SK-N-SH (cell line): ENCODE data around the gene PROK2. TPM values are rescaled to one million over a fixed set of nuclear protein-coding genes. Genes with fewer than 3 reads are reported as not detected.

ENCODE experiments used
- CTCF ChIA-PET: fragments of 300-600, 350-600 bp; formaldehyde crosslinking; extraction: SDS; loops from one replicate; lab custom pipeline; 2021; lab: Yijun Ruan, JAX
- POLR2A ChIA-PET: fragments of 350-600 bp; sonication (Branson Sonifier 250); formaldehyde crosslinking; extraction: SDS; loops from one replicate; lab custom pipeline; 2020; ENCODE audit warnings: antibody characterized with exemption, inconsistent platforms; lab: Yijun Ruan, JAX
- DNase-seq: peaks from one replicate; pipeline ENCODE4 v3.0.0; 2012
- H2AFZ ChIP-seq: fragments of 200-600 bp; sonication (generic); 2 replicates; pipeline ENCODE4 v1.8.1; 2016; ENCODE audit warnings: antibody characterized with exemption, mild to moderate bottlenecking, low read depth
- H3F3A ChIP-seq: fragments of 200-600 bp; sonication (generic); replicated peaks from 2 replicates; pipeline ENCODE3; 2016; ENCODE audit warnings: antibody characterized with exemption, mild to moderate bottlenecking; ENCODE audit not compliant: insufficient read depth
- H3K27ac ChIP-seq, 2 experiments: fragments of 200-500 bp in 1 of 2; fragments of 200-600 bp in 1 of 2; sonication (Bioruptor generic) in 1 of 2; sonication (generic), shearing (Covaris generic) in 1 of 2; 2 replicates each; pipeline versions ENCODE4 v1.5.1 to v1.6.1; 2014 to 2016; ENCODE audit warnings: low read depth in 2 of 2, inconsistent platforms in 1 of 2, low read length in 1 of 2, mild to moderate bottlenecking in 1 of 2, mixed read lengths in 1 of 2
- H3K27me3 ChIP-seq: fragments of 200-600 bp; sonication (generic), shearing (Covaris generic); 2 replicates; pipeline ENCODE4 v1.6.1; 2016; ENCODE audit warnings: mixed run types; ENCODE audit not compliant: insufficient read depth
- H3K36me3 ChIP-seq, 2 experiments: fragments of 200-500 bp in 1 of 2; fragments of 200-600 bp in 1 of 2; sonication (Bioruptor generic) in 1 of 2; sonication (generic) in 1 of 2; replicated peaks in 1 of 2; 2 replicates each; pipeline versions ENCODE3 to v1.5.1; 2014 to 2016; ENCODE audit warnings: low read length in 1 of 2, mild to moderate bottlenecking in 1 of 2; ENCODE audit not compliant: insufficient read depth in 2 of 2, control insufficient read depth in 1 of 2
- H3K4me1 ChIP-seq, 2 experiments: fragments of 200-500 bp in 1 of 2; fragments of 200-600 bp in 1 of 2; sonication (Bioruptor generic) in 1 of 2; sonication (generic), shearing (Covaris generic) in 1 of 2; 2 replicates each; pipeline versions ENCODE4 v1.5.1 to v1.6.1; 2014 to 2016; ENCODE audit warnings: low read depth in 1 of 2, low read length in 1 of 2, mixed run types in 1 of 2; ENCODE audit not compliant: insufficient read depth in 2 of 2, control insufficient read depth in 1 of 2
- H3K4me2 ChIP-seq: fragments of 200-600 bp; sonication (generic), shearing (Covaris generic); 2 replicates; pipeline ENCODE4 v1.6.1; 2017; ENCODE audit warnings: mixed run types
- H3K4me3 ChIP-seq, 2 experiments: fragments of 200-500 bp in 1 of 2; fragments of 200-600 bp in 1 of 2; sonication (Bioruptor generic) in 1 of 2; sonication (generic), shearing (Covaris generic) in 1 of 2; 2 replicates each; pipeline versions ENCODE4 v1.5.1 to v1.8.1; 2014 to 2016; ENCODE audit warnings: low read depth in 2 of 2, inconsistent platforms in 1 of 2, low read length in 1 of 2, mild to moderate bottlenecking in 1 of 2, mixed read lengths in 1 of 2, moderate library complexity in 1 of 2
- H3K79me2 ChIP-seq: fragments of 200-600 bp; sonication (generic); 2 replicates; pipeline ENCODE4 v1.8.1; 2017; ENCODE audit warnings: mild to moderate bottlenecking; ENCODE audit not compliant: insufficient read depth
- H3K9ac ChIP-seq: fragments of 200-600 bp; sonication (generic); 2 replicates; pipeline ENCODE4 v1.6.1; 2017; ENCODE audit warnings: mixed run types
- H3K9me2 ChIP-seq: fragments of 200-600 bp; sonication (generic); 2 replicates; pipeline ENCODE4 v1.6.1; 2017; ENCODE audit warnings: mixed run types
- H3K9me3 ChIP-seq: fragments of 200-600 bp; sonication (generic); 2 replicates; pipeline ENCODE4 v1.6.1; 2017; ENCODE audit warnings: mixed run types, mild to moderate bottlenecking, moderate library complexity
- H4K20me1 ChIP-seq: fragments of 200-600 bp; sonication (generic); 2 replicates; pipeline ENCODE4 v1.6.1; 2017; ENCODE audit warnings: mild to moderate bottlenecking, mixed run types; ENCODE audit not compliant: insufficient read depth
- ELF1 ChIP-seq: IDR thresholded peaks from 2 replicates; pipeline ENCODE4 v1.4.0; 2012
- EP300 ChIP-seq, 2 experiments: IDR thresholded peaks; 2 replicates each; pipeline versions ENCODE4 v1.4.0 to v1.6.1; 2012; ENCODE audit warnings: borderline replicate concordance in 1 of 2, low read depth in 1 of 2, low read length in 1 of 2
- FOXJ3 ChIP-seq: sonication (generic); formaldehyde crosslinking; IDR thresholded peaks from 2 replicates; pipeline ENCODE4 v1.5.1; 2020; ENCODE audit warnings: mild to moderate bottlenecking, missing genetic modification reagents
- MEF2A ChIP-seq: IDR thresholded peaks from 2 replicates; pipeline ENCODE4 v1.4.0; 2012; ENCODE audit warnings: low read depth, borderline replicate concordance
- MXI1 ChIP-seq: IDR thresholded peaks from 2 replicates; pipeline ENCODE4 v1.6.1; 2012; ENCODE audit warnings: mild to moderate bottlenecking, low read depth, low read length, improper control_type of control experiment
- NRF1 ChIP-seq: IDR thresholded peaks from 2 replicates; pipeline ENCODE4 v1.6.1; 2012; ENCODE audit warnings: low read depth, mild to moderate bottlenecking, low read length
- POLR2AphosphoS5 ChIP-seq: IDR thresholded peaks from 2 replicates; pipeline ENCODE4 v1.6.1; 2012; ENCODE audit warnings: low read depth, low read length
- RCOR1 ChIP-seq: fragments of 150-350 bp; IDR thresholded peaks from 2 replicates; pipeline ENCODE4 v1.6.1; 2017; ENCODE audit warnings: antibody characterized with exemption, low read length
- REST ChIP-seq: IDR thresholded peaks from 2 replicates; pipeline ENCODE4 v1.6.1; 2012; ENCODE audit warnings: mild to moderate bottlenecking, low read depth, low read length, moderate library complexity
- SIN3A ChIP-seq: IDR thresholded peaks from 2 replicates; pipeline ENCODE4 v1.6.1; 2012; ENCODE audit warnings: low read depth, mild to moderate bottlenecking, low read length, moderate library complexity, borderline replicate concordance
- SMC3 ChIP-seq: IDR thresholded peaks from 2 replicates; pipeline ENCODE4 v1.6.1; 2012; ENCODE audit warnings: low read depth, low read length, improper control_type of control experiment
- TAF1 ChIP-seq: IDR thresholded peaks from 2 replicates; pipeline ENCODE4 v1.6.1; 2012; ENCODE audit warnings: low read depth, mild to moderate bottlenecking, low read length, moderate library complexity, borderline replicate concordance
- TCF12 ChIP-seq: IDR thresholded peaks from 2 replicates; pipeline ENCODE4 v1.4.0; 2012
- YY1 ChIP-seq: IDR thresholded peaks from 2 replicates; pipeline ENCODE4 v1.4.0; 2012; ENCODE audit warnings: low read depth, mild to moderate bottlenecking
- WGBS: methylation state at CpG from one replicate; pipeline ENCODE4 v1.1.6; 2017; ENCODE audit warnings: low lambda C conversion rate; 5-methylcytosine and 5-hydroxymethylcytosine counted together
- polyA plus RNA-seq, 3 experiments: library from polyadenylated mRNA; depleted of rRNA; stranded (reverse); fragments of >200 nt; gene quantifications; 2 replicates each; pipeline ENCODE4 v1.2.3, GENCODE V29; 2012
- TF ChIP-seq, protein P1 (sequence below): IDR thresholded peaks from 2 replicates; pipeline ENCODE4; 2012
- TF ChIP-seq, protein P2 (sequence below): fragments of 150-350 bp; IDR thresholded peaks from 2 replicates; pipeline ENCODE4 v1.6.1; 2017; ENCODE audit warnings: antibody characterized with exemption, low read length, low read depth, borderline replicate concordance

Gene PROK2
- polyA plus RNA-seq, 1 of the 3 experiments (the other 2 are of a cell fraction) = not detected

DNA sequence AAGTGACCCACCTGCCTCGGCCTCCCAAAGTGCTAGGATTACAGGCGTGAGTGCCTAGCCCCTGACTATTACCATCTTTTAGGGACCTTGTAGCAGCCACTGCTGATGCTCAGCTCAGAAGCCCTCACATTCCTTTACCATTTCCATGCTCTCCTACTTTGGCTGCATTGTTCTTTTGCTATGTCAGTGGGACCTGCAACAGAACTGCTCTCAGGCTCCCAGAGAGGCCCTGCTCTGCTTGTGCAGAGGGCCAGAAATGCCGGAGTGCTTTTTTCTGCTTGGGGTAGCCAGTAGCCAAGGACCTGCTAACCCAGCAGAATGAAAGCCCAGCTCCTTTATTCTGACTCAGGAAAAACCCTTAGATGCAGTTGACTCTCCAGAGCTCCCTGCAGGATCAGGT, 18.3 kb upstream of the PROK2 start:
- H3K79me2 ChIP-seq = no peaks in the 10 kb centered on the region
- H3K27me3 ChIP-seq = no peaks in the 10 kb centered on the region
- ChIA-PET POLR2A (no interaction called here), CTCF (interaction anchor here (1.1 kb wide), 1 partner anchor 10 kb away, joined by 3 read pairs; no protein-coding TSS in a partner anchor)
- no peaks in the 10 kb centered on the region for H4K20me1 ChIP-seq
- no peaks in the 10 kb centered on the region for H3K36me3 ChIP-seq
- H3K9ac ChIP-seq = no peak overlapping the region
- no peak overlapping the region for H2AFZ ChIP-seq
- no peaks in the 10 kb centered on the region for H3K9me3 ChIP-seq
- no peak overlapping the region for H3K4me3 ChIP-seq
- H3K4me2 ChIP-seq = no peak overlapping the region
- H3K9me2 ChIP-seq = no peaks in the 10 kb centered on the region
- no peak for DNase-seq
- no peak overlapping the region for H3K27ac ChIP-seq
- H3K4me1 ChIP-seq = no peaks in the 10 kb centered on the region
- H3F3A ChIP-seq = no peaks in the 10 kb centered on the region
- WGBS = 54% methylated on average over 3 of the region's 3 CpGs
- TF ChIP-seq YY1 (no peak), TAF1 (no peak), SIN3A (no peak), MXI1 (no peak), TCF12 (no peak), EP300 (IDR thresholded peaks at IDR 0.05; ENCODE audit: borderline replicate concordance in 1 of 2, low read depth in 1 of 2, low read length in 1 of 2) (no peak), POLR2AphosphoS5 (no peak), FOXJ3 (CRISPR knock-in tag) (no peak), ELF1 (no peak), SMC3 (no peak), MEF2A (no peak), REST (no peak), RCOR1 (no peak), NRF1 (no peak)
- TF ChIP-seq, protein P1, sequence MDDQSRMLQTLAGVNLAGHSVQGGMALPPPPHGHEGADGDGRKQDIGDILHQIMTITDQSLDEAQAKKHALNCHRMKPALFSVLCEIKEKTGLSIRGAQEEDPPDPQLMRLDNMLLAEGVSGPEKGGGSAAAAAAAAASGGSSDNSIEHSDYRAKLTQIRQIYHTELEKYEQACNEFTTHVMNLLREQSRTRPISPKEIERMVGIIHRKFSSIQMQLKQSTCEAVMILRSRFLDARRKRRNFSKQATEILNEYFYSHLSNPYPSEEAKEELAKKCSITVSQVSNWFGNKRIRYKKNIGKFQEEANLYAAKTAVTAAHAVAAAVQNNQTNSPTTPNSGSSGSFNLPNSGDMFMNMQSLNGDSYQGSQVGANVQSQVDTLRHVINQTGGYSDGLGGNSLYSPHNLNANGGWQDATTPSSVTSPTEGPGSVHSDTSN = no peak
- TF ChIP-seq, protein P2, sequence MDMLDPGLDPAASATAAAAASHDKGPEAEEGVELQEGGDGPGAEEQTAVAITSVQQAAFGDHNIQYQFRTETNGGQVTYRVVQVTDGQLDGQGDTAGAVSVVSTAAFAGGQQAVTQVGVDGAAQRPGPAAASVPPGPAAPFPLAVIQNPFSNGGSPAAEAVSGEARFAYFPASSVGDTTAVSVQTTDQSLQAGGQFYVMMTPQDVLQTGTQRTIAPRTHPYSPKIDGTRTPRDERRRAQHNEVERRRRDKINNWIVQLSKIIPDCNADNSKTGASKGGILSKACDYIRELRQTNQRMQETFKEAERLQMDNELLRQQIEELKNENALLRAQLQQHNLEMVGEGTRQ = no peak
